Trophoblast cell (in vitro differentiated cells and primary cell): ENCODE data around the gene ZC3H18.
A peak's percentile ranks its signal among the peaks of the same experiment; 100 is the strongest.

Experiments used
- DNase-seq, 2 donors: peaks; one replicate each; pipeline ENCODE4 v3.0.0-alpha.2; 2016
- H2AFZ ChIP-seq: 2 replicates; pipeline ENCODE4 v1.6.1; 2013; ENCODE audit warnings: low read length, moderate library complexity, mild to moderate bottlenecking; ENCODE audit not compliant: insufficient read depth, poor library complexity
- H2AK5ac ChIP-seq: 2 replicates; pipeline ENCODE4 v1.6.1; 2013; ENCODE audit warnings: mild to moderate bottlenecking, low read length
- H2BK120ac ChIP-seq: 2 replicates; pipeline ENCODE4 v1.6.1; 2013; ENCODE audit warnings: low read length, mild to moderate bottlenecking, moderate library complexity; ENCODE audit not compliant: insufficient read depth, poor library complexity
- H2BK12ac ChIP-seq: 2 replicates; pipeline ENCODE4 v1.6.1; 2013; ENCODE audit warnings: mild to moderate bottlenecking, low read length, moderate library complexity
- H2BK5ac ChIP-seq: 2 replicates; pipeline ENCODE4 v1.6.1; 2013; ENCODE audit warnings: low read length, low read depth, moderate library complexity, mild to moderate bottlenecking; ENCODE audit not compliant: poor library complexity
- H3K14ac ChIP-seq: 2 replicates; pipeline ENCODE4 v1.6.1; 2013; ENCODE audit warnings: mild to moderate bottlenecking, low read length
- H3K18ac ChIP-seq: 2 replicates; pipeline ENCODE4 v1.6.1; 2013; ENCODE audit warnings: mild to moderate bottlenecking, low read length
- H3K23ac ChIP-seq: 2 replicates; pipeline ENCODE4 v1.6.1; 2013; ENCODE audit warnings: low read length
- H3K27ac ChIP-seq: 2 replicates; pipeline ENCODE4 v1.5.1; 2013; ENCODE audit warnings: low read depth, mild to moderate bottlenecking, inconsistent platforms, low read length, moderate library complexity
- H3K27me3 ChIP-seq: 2 replicates; pipeline ENCODE4 v1.6.1; 2013; ENCODE audit warnings: inconsistent platforms, mild to moderate bottlenecking, low read length, moderate library complexity; ENCODE audit not compliant: insufficient read depth
- H3K36me3 ChIP-seq, 2 experiments: 1 replicate in 1 of 2; 2 replicates in 1 of 2; pipeline ENCODE4 v1.6.1; 2013; ENCODE audit warnings: low read length in 2 of 2, mild to moderate bottlenecking in 2 of 2, moderate library complexity in 1 of 2; ENCODE audit not compliant: insufficient read depth in 2 of 2, control insufficient read depth in 1 of 2
- H3K4ac ChIP-seq: 2 replicates; pipeline ENCODE4 v1.6.1; 2013; ENCODE audit warnings: low read depth, mild to moderate bottlenecking, low read length, moderate library complexity
- H3K4me1 ChIP-seq, 2 experiments: 1 replicate in 1 of 2; 2 replicates in 1 of 2; pipeline ENCODE4 v1.6.1; 2013; ENCODE audit warnings: low read length in 2 of 2, mild to moderate bottlenecking in 2 of 2, moderate library complexity in 1 of 2; ENCODE audit not compliant: insufficient read depth in 2 of 2, control insufficient read depth in 1 of 2
- H3K4me2 ChIP-seq: 2 replicates; pipeline ENCODE4 v1.6.1; 2013; ENCODE audit warnings: inconsistent platforms, mild to moderate bottlenecking, low read length, moderate library complexity
- H3K4me3 ChIP-seq: 2 replicates; pipeline ENCODE4 v1.5.1; 2013; ENCODE audit warnings: mild to moderate bottlenecking, low read depth, low read length, inconsistent platforms
- H3K79me1 ChIP-seq: one replicate; pipeline ENCODE4 v1.6.1; 2013; ENCODE audit warnings: low read length
- H3K79me2 ChIP-seq: 2 replicates; pipeline ENCODE4 v1.6.1; 2013; ENCODE audit warnings: low read length, mild to moderate bottlenecking; ENCODE audit not compliant: control insufficient read depth, insufficient read depth, poor library complexity
- H3K9ac ChIP-seq: 2 replicates; pipeline ENCODE4 v1.6.1; 2013; ENCODE audit warnings: mild to moderate bottlenecking, low read length
- H3K9me3 ChIP-seq: 2 replicates; pipeline ENCODE4 v1.6.1; 2013; ENCODE audit warnings: low read depth, mild to moderate bottlenecking, control low read depth, inconsistent platforms, low read length; ENCODE audit not compliant: insufficient read depth
- H4K12ac ChIP-seq: 2 replicates; pipeline ENCODE4 v1.6.1; 2013; ENCODE audit warnings: low read depth, mild to moderate bottlenecking, low read length, moderate library complexity
- H4K8ac ChIP-seq: 2 replicates; pipeline ENCODE4 v1.6.1; 2013; ENCODE audit warnings: low read depth, mild to moderate bottlenecking, low read length, moderate library complexity
- H4K91ac ChIP-seq: one replicate; pipeline ENCODE4 v1.6.1; 2013; ENCODE audit warnings: low read depth, mild to moderate bottlenecking, low read length, moderate library complexity
- WGBS: extraction: QIAGEN DNeasy Blood & Tissue Kit; methylation state at CpG from one replicate; pipeline ENCODE4 v1.1.7; 2013; ENCODE audit warnings: missing lambda C conversion rate; ENCODE audit not compliant: insufficient read length, insufficient coverage; ENCODE audit errors: extremely low coverage; 5-methylcytosine and 5-hydroxymethylcytosine counted together

Gene ZC3H18

GRCh38 chr16:88554711-88555264 lies 15.4 kb upstream of the ZC3H18 start:
- no CpG with 5 or more reads among the region's 15 CpGs for WGBS
- Histone ChIP-seq H3K9ac (no peak overlapping the region), H2AFZ (no peak overlapping the region), H3K79me1 (no peaks in the 10 kb centered on the region), H4K12ac (no peak overlapping the region), H2BK120ac (no peak overlapping the region), H4K8ac (no peak overlapping the region), H3K18ac (no peak overlapping the region), H4K91ac (no peak overlapping the region), H3K4me2 (no peak overlapping the region), H3K36me3 (no peaks in the 10 kb centered on the region), H3K27ac (no peak overlapping the region), H3K79me2 (no peaks in the 10 kb centered on the region), H3K27me3 (no peaks in the 10 kb centered on the region), H3K4me3 (no peak overlapping the region), H2BK5ac (no peak overlapping the region), H2BK12ac (no peak overlapping the region), H3K9me3 (peaks cover 3% of the 10 kb centered on the region), H2AK5ac (no peak overlapping the region), H3K23ac (no peak overlapping the region), H3K14ac (no peak overlapping the region), H3K4me1 (peaks cover 0 to 2% of the 10 kb centered on the region in 2 experiments), H3K4ac (no peak overlapping the region)
- DNase-seq: no peak

GRCh38 chr16:88556294-88556988 lies 13.8 kb upstream of the ZC3H18 start:
- Histone ChIP-seq H3K27ac (no peak overlapping the region), H4K12ac (no peak overlapping the region), H3K36me3 (no peaks in the 10 kb centered on the region), H3K27me3 (no peaks in the 10 kb centered on the region), H3K9ac (no peak overlapping the region), H3K4me2 (no peak overlapping the region), H3K79me2 (no peaks in the 10 kb centered on the region), H3K14ac (no peak overlapping the region), H2AFZ (no peak overlapping the region), H3K4ac (no peak overlapping the region), H3K4me1 (no peaks in the 10 kb centered on the region), H2AK5ac (no peak overlapping the region), H3K4me3 (no peak overlapping the region), H2BK12ac (no peak overlapping the region), H3K9me3 (peaks cover 3% of the 10 kb centered on the region), H2BK5ac (no peak overlapping the region), H3K18ac (no peak overlapping the region), H4K8ac (no peak overlapping the region), H3K79me1 (no peaks in the 10 kb centered on the region), H2BK120ac (no peak overlapping the region), H3K23ac (no peak overlapping the region), H4K91ac (no peak overlapping the region)
- WGBS: no CpG with 5 or more reads among the region's 15 CpGs
- no peak for DNase-seq

- Histone ChIP-seq H2BK5ac (no peak overlapping the region), H3K79me2 (no peaks in the 10 kb centered on the region), H3K4me1 (no peaks in the 10 kb centered on the region), H3K14ac (no peak overlapping the region), H3K4ac (no peak overlapping the region), H3K9me3 (peaks cover 3% of the 10 kb centered on the region), H2BK12ac (no peak overlapping the region), H3K9ac (no peak overlapping the region), H4K91ac (no peak overlapping the region), H3K27me3 (no peaks in the 10 kb centered on the region), H2AK5ac (no peak overlapping the region), H3K18ac (no peak overlapping the region), H3K4me2 (no peak overlapping the region), H2AFZ (no peak overlapping the region), H3K23ac (no peak overlapping the region), H4K12ac (no peak overlapping the region), H4K8ac (no peak overlapping the region), H3K27ac (no peak overlapping the region), H3K79me1 (no peaks in the 10 kb centered on the region), H3K4me3 (no peak overlapping the region), H2BK120ac (no peak overlapping the region), H3K36me3 (no peaks in the 10 kb centered on the region)
- DNase-seq: peak in 1 of 2 donors; percentile 25
- no CpG with 5 or more reads among the region's 45 CpGs for WGBS
These were observed 11.5 kb upstream of the ZC3H18 start for GRCh38 chr16:88558457-88559442.

GRCh38 chr16:88560714-88561484 lies 9.3 kb upstream of the ZC3H18 start:
- Histone ChIP-seq H2AK5ac (no peak overlapping the region), H2AFZ (no peak overlapping the region), H2BK5ac (no peak overlapping the region), H3K9ac (no peak overlapping the region), H3K4me3 (peak overlapping the region; percentile 41), H3K36me3 (no peaks in the 10 kb centered on the region), H3K79me1 (no peaks in the 10 kb centered on the region), H3K79me2 (no peaks in the 10 kb centered on the region), H2BK12ac (no peak overlapping the region), H4K8ac (no peak overlapping the region), H3K27me3 (no peaks in the 10 kb centered on the region), H4K12ac (no peak overlapping the region), H3K4ac (no peak overlapping the region), H4K91ac (no peak overlapping the region), H3K23ac (no peak overlapping the region), H3K4me1 (no peaks in the 10 kb centered on the region), H3K14ac (no peak overlapping the region), H3K4me2 (no peak overlapping the region), H3K18ac (no peak overlapping the region), H3K9me3 (peaks cover 3% of the 10 kb centered on the region), H3K27ac (no peak overlapping the region), H2BK120ac (no peak overlapping the region)
- DNase-seq: peak in 1 of 2 donors; percentile 6
- WGBS: no CpG with 5 or more reads among the region's 22 CpGs
